ENCODE results near the gene VPS25.

VPS25 gene

GRCh38 chr17:42796066-42796758 is 23.0 kb downstream of the VPS25 start:
- no peak for DNase-seq

DNA sequence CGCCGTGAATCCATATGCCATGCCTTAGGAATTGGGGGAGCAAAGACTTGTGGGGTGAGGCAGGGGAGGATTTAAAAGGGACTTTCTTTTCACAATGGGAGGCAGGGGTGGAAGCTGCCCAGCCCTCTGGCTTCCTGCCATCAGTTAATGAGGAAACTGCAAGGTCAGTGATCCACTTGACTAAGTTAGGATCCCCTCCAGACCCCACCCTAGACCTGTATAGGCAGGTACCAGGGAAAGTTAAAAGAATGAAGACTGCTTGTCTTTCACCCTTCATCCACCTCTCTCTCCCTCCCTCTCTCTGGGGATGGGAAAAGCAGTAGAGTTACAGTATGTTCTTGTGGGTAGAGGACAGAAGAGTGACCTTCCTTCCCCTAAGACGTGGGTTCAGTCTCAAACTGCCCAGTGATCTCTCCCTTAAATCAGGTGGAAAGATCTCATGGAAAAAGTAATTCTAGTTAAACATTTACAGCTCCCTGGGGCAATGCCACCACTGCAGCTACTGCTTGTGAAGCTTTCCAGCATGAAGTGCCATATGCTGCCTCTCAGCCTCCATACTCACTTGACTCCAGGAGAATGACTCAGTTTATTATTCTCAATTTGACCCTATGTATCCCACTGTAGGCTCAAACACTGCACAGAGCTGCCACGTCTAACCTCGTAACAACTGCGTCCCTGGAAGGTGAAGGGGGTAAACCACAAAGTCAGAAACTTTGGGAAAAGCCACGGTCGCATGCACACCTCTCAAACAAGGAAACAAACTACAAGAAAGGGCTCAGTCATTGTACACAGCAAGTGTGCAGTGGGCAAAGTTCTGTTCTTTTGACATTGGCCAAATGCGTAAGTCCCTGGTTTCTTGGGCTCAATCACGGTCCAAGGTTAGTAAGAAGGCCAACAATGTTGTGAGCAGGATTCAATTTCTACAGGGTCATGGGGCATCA is 24.1 kb downstream of the VPS25 start:
- DNase-seq, result no peak

- no peak for DNase-seq
Observed at GRCh38 chr17:42798011-42798382, 24.7 kb downstream of the VPS25 start.

DNA sequence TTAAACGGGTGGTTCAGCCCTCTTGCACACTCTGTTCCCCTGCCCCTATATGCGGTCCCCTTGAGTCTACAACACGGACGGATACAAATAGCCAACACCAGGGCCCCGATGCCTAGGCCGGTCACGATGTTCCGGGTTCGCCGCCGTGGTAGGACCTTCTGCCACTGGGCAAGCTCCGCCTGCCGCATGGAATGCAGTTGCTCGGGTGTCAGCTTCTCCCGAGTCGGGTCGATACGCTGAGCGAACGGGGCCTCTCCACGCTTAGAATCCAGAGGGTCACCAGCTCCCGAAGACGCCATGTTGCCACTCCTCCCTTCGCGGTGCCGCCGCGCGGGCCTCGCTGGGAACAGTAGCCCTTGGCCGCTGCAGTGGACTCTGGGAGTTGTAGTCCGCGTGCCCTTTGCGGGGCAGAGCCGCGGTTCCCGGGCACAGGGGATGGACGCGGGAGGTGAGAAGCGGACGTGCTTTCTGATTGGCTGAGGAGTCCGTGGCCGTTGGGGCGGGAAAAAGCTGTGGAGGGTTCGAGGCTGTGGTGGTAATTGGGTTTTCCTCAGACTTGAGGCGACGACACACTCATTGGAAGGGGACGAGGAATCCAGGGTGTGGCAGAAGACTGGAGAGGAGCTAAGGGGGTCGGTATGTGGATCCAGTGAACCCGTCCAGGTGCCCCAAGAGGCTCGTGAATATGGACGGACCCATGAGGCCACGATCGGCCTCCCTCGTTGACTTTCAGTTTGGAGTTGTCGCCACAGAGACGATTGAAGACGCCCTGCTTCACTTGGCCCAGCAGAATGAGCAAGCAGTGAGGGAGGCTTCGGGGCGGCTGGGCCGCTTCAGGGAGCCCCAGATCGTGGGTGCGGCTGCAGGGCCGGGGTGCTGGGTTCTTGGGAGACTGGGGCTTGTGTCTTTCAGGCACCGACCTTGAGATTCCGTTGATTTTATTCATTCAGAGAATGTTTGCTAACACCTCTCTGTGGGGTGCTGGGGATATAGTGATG is 25.4 kb downstream of the VPS25 start, which contains the start of the genes CNTD1 and COA3:
Gene CNTD1, plus strand, starts transcription at position 479 of the 998 bp plus-strand sequence. Its CDS starts 207 bp downstream, at position 686.
Gene COA3, minus strand, starts transcription at position 322 of the 998 bp plus-strand sequence. Its CDS starts 23 bp downstream, at position 299.
- peak; percentile 92 for DNase-seq

- no peak for DNase-seq
Observed at GRCh38 chr17:42803074-42803883, 30.0 kb downstream of the VPS25 start.

GRCh38 chr17:42804918-42805367 is 31.7 kb downstream of the VPS25 start:
- no peak for DNase-seq

DNA sequence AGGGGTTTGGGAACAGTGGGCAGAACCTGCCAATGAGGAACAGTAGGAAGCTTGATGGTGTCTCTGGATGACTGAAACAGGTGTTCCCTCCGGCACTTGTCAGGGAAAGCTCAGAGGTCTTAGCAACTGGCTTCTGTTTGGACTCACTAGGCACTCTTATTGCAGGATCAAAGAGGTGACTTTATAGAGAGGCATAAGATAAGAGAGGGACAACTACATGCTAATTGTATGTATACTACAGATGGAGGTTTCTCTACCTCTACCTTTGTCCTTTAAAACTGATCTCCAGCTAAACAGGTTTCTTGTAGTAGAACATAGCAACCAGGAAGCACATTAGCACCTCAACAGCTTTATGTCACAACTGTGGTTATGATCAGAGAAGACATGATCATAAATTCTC is 33.0 kb downstream of the VPS25 start:
- DNase-seq, result no peak

DNA sequence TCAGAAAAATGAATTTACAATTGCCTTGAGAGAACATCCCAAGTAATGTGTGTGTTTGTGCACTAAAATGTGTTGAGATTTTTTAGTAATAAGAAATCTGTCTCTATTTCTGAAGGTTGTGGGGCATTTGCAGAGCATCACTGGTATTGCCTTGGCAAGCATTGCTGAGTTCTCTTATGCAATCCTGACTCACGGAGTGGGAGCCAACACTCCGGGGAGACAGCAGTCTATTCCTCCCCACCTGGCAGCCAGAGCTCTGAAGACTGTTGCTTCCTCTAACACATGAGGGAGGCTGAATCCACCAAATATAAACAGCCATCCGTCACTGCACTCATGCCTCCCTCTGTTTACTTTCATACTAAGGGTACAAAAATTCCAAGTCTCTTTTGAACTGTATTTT is 36.0 kb downstream of the VPS25 start:
- DNase-seq, result no peak

DNA sequence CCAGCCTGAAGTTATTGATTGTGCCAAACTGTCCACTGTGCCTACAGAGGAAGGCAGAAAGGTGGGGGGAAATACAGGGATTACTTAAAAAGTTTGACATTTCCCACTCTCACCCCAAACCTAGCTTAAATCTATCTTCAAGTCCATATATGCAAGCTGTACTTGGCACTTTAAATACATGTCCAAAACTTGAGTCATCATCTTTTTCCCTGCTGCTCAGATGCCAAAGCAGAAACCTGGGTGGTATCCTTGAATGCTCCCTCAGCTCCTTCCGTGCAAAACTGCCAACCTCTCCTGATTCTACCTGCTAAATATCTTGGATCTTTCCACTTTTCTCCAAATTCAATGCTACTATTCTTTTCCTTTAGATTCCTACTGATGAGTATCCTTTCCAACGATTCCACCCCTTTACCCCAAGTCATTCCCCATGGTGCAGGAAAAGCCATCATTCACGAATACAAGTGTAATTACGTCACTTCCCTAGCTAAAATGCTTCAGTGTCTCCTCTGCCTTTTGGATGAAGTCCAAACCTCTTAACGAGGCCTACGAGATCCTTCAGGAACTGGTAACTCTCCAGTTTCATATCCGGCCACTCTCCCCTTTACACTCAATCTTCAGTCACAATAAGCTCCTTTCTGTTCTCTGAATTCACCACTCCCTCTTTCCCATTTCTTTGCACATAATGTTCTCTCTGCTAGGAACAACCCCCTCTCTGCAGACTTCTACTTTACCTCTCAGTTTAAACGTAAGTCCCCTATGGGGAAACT is 41.6 kb downstream of the VPS25 start:
- no peak for DNase-seq

DNA sequence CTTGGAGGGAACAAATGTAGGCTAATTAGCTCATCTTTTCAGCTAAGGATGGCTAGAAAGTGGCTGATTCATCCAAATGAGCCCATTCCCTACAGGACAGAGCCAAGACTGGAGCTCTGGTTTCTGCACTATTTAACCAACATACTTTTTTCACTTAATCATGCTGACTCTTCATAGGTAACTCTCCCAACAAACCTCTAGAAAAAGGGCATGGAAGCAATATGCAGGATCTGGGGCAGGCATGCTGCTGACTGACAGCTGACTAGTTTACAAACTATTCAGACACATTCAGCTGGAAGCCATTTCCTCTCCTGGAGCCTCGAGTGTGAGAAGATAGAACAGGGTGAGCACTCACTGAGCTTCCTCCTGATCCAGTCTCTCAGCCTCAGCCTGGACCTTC is 44.6 kb downstream of the VPS25 start:
- DNase-seq, result no peak

GRCh38 chr17:42818379-42818778 is 45.1 kb downstream of the VPS25 start:
- no peak for DNase-seq

DNA sequence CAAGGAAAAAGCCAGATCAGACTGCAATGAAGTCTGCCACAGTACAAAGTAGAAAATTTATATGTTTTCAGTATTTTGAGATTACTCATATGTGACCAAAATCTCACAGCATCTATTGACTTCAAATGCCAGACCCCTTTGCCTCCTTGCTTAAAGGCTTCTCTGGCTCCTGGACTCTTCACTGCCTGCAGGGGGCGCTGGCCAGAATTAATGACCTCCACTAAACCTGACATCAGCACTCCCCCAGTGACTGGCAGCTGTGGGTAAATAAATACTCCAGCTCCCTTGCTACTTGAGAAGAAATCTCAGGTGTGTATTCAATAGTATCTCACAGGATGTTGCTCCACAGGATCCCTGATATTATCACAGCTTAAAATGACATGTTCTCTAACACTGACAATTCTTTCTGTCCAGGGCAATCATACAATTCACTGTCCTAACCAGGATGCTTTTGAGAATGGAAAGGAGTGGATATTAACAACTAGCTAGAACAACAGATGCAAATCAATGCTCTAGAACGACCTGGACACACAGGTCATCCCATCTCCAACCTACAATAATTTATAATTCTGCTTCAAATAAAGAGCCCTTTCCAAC is 46.8 kb downstream of the VPS25 start:
- peak; percentile 80 for DNase-seq

DNA sequence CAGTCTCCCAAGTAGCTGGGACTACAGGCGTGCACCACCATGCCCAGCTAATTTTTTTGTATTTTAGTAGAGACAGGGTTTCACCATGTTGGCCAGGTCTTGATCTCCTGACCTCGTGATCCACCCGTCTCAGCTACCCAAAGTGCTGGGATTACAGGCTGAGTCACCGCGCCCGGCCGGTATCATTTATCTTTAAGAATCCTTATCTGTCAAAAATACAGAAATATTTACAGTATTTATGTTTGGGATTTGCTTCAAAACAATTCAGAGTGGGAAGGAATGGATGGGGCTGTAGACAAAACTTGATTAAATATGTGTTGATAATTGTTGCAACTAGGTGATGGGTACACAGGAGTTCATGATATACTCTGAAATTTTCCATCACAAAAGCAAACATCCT is 47.9 kb downstream of the VPS25 start:
- DNase-seq, result no peak

GRCh38 chr17:42827472-42827871 is 54.2 kb downstream of the VPS25 start:
- no peak for DNase-seq
